ENCODE measurements around the gene XPO6.

DNA sequence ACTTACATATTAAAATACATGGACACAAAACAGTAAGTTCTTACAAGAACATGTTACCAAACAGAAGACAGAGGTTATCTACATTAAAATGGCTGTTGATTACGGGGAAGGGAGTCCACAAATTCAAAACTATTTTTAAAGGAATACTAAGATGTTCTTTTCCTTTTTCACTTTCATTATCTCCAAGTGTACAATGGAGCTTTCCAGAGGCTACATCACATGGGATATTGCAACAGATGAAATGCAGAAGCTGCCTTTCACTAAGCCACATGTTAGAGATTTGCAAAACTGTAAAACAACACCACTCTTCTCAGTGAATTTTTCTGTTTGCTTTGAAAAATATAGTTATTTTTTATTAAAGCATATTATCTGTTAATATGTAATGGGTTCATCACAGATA lies 53.6 kb downstream of the XPO6 start:
- no peak for TF ChIP-seq POLR2A (IDR thresholded peaks at IDR 0.05)
- TF ChIP-seq, protein P1, sequence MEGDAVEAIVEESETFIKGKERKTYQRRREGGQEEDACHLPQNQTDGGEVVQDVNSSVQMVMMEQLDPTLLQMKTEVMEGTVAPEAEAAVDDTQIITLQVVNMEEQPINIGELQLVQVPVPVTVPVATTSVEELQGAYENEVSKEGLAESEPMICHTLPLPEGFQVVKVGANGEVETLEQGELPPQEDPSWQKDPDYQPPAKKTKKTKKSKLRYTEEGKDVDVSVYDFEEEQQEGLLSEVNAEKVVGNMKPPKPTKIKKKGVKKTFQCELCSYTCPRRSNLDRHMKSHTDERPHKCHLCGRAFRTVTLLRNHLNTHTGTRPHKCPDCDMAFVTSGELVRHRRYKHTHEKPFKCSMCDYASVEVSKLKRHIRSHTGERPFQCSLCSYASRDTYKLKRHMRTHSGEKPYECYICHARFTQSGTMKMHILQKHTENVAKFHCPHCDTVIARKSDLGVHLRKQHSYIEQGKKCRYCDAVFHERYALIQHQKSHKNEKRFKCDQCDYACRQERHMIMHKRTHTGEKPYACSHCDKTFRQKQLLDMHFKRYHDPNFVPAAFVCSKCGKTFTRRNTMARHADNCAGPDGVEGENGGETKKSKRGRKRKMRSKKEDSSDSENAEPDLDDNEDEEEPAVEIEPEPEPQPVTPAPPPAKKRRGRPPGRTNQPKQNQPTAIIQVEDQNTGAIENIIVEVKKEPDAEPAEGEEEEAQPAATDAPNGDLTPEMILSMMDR (IDR thresholded peaks at IDR 0.05) = no peak
